GM23248 (cell line): ENCODE measurements around the gene PIK3R5.
A peak's percentile ranks its signal among the peaks of the same experiment; 100 is the strongest.

Experiments used
- EZH2 ChIP-seq: fragments of 200-600 bp; sonication (generic); IDR thresholded peaks from 2 replicates; pipeline ENCODE4 v1.6.1; 2018; ENCODE audit warnings: antibody characterized with exemption, mild to moderate bottlenecking; ENCODE audit not compliant: insufficient read depth, poor library complexity, severe bottlenecking
- EZH2phosphoT487 ChIP-seq: fragments of 200-600 bp; sonication (generic); IDR thresholded peaks from 2 replicates; pipeline ENCODE4 v1.6.1; 2018; ENCODE audit warnings: antibody characterized with exemption, moderate library complexity, mild to moderate bottlenecking, low read depth; ENCODE audit not compliant: insufficient read depth

DNA sequence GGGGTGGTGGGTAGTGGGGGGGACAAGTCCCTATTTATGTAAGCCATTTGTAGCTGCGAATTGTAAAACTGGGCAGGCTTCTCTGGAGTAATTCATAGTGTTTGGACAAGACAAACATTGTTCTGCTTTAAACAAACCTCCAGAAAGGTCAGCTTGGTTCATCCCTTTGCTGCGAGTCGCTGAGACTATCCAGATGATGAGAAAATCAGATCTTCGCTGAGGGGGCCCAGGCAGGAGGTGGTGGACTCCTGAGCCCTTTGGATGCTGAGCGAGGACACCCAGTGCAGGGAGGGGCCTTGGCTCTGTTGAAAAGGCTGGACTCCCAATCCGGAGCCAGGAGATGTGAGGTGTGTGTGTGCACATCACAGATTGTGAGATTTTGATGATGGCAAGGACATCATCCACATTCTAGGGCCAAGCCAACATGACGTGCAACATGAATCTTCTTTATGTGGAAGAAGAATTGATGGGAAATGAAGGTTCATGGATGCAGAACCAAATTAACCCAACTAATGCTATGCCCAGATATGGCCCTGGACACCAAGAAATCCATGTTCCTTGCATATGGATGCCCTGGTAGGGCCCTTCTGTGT, 40.8 kb upstream of the PIK3R5 start:
- TF ChIP-seq EZH2, result peak; percentile 7
- no peak for TF ChIP-seq EZH2phosphoT487
